COLO668 (cell line): ENCODE measurements around the gene STK24.
"Not testable (repeated sequence)": the region's sequence is repeated elsewhere in the genome, so short reads cannot be mapped to it uniquely, and the experiment has no call there.

Experiments
- DNase-seq: peaks from one replicate; lab custom pipeline; 2025; ENCODE audit not compliant: unreplicated experiment; lab: John Stamatoyannopoulos, UW

Gene STK24

GRCh38 chr13:98576963-98577835 is at the start of gene STK24:
Gene STK24 (minus strand): TSS chr13:98577107. CDS start chr13:98576786, 321 bp downstream.
- DNase-seq = peak; percentile 97

- no peak for DNase-seq
These were observed 49.5 kb upstream of the STK24 start for GRCh38 chr13:98626298-98626935.

GRCh38 chr13:98624589-98624988 is 47.7 kb upstream of the STK24 start:
- DNase-seq = not testable (repeated sequence)

GRCh38 chr13:98622931-98623331 is 46.0 kb upstream of the STK24 start:
- DNase-seq = no peak

GRCh38 chr13:98619556-98619955 is 42.6 kb upstream of the STK24 start:
- DNase-seq = no peak

- DNase-seq = not testable (repeated sequence)
These were observed 38.7 kb upstream of the STK24 start for GRCh38 chr13:98615595-98615994.

- no peak for DNase-seq
These were observed 36.7 kb upstream of the STK24 start for GRCh38 chr13:98613591-98613990.

GRCh38 chr13:98609756-98610155 is 32.8 kb upstream of the STK24 start:
- no peak for DNase-seq

- no peak for DNase-seq
These were observed 29.4 kb upstream of the STK24 start for GRCh38 chr13:98606296-98606695.

GRCh38 chr13:98599502-98600328 is 22.8 kb upstream of the STK24 start:
- DNase-seq = no peak

GRCh38 chr13:98598043-98598442 is 21.1 kb upstream of the STK24 start:
- no peak for DNase-seq

- DNase-seq = no peak
These were observed 18.2 kb upstream of the STK24 start for GRCh38 chr13:98595134-98595533.

- no peak for DNase-seq
These were observed 15.4 kb upstream of the STK24 start for GRCh38 chr13:98592362-98592732.

GRCh38 chr13:98591721-98592361 is 14.9 kb upstream of the STK24 start:
- no peak for DNase-seq

- DNase-seq = not testable (repeated sequence)
These were observed 13.6 kb upstream of the STK24 start for GRCh38 chr13:98590471-98590870.

- not testable (repeated sequence) for DNase-seq
These were observed 12.6 kb upstream of the STK24 start for GRCh38 chr13:98589516-98589915.

- DNase-seq = no peak
These were observed 9.8 kb upstream of the STK24 start for GRCh38 chr13:98586400-98587345.

GRCh38 chr13:98585946-98586345 is 9.0 kb upstream of the STK24 start:
- DNase-seq = no peak

- DNase-seq = no peak
These were observed 8.5 kb upstream of the STK24 start for GRCh38 chr13:98585398-98585754.
